NCI-H2171 (cell line): ENCODE data around the gene BUD13.

Experiments used
- DNase-seq: peaks from one replicate; lab custom pipeline; 2025; lab: John Stamatoyannopoulos, UW

BUD13 gene

GRCh38 chr11:116715383-116715782, 57.4 kb downstream of the BUD13 start:
- no peak for DNase-seq

GRCh38 chr11:116714902-116715301, 57.9 kb downstream of the BUD13 start:
- DNase-seq, result no peak

GRCh38 chr11:116712428-116712827, 60.4 kb downstream of the BUD13 start:
- no peak for DNase-seq

- no peak for DNase-seq
Observed at GRCh38 chr11:116710762-116711161, 62.0 kb downstream of the BUD13 start.

GRCh38 chr11:116710001-116710674, 62.6 kb downstream of the BUD13 start:
- DNase-seq, result no peak

- DNase-seq, result no peak
Observed at GRCh38 chr11:116707746-116708145, 65.0 kb downstream of the BUD13 start.

- DNase-seq, result peak; percentile 82
Observed at GRCh38 chr11:116707161-116707629, 65.6 kb downstream of the BUD13 start.

- DNase-seq, result peak; percentile 77
Observed at GRCh38 chr11:116703421-116703820, 69.4 kb downstream of the BUD13 start.

GRCh38 chr11:116702772-116703385, 69.9 kb downstream of the BUD13 start:
- DNase-seq, result peak; percentile 8

GRCh38 chr11:116701876-116702275, 70.9 kb downstream of the BUD13 start:
- no peak for DNase-seq

- no peak for DNase-seq
Observed at GRCh38 chr11:116701297-116701801, 71.4 kb downstream of the BUD13 start.

- DNase-seq, result no peak
Observed at GRCh38 chr11:116700586-116701220, 72.1 kb downstream of the BUD13 start.
